Spleen (tissue), 7 donors: ENCODE measurements around the gene PTPN22.

Source experiments
- POLR2A ChIP-seq, 3 donors: fragments of 450-650 bp; IDR thresholded peaks; one replicate each; pipeline ENCODE4 v1.5.1; 2017; ENCODE audit warnings: antibody characterized with exemption in 3 of 3, mild to moderate bottlenecking in 1 of 3
- TF ChIP-seq, protein P1 (sequence below), 11 experiments: fragments of 200-600 bp in 7 of 11; fragments of 450-650 bp in 4 of 11; sonication (generic) in 4 of 11; IDR thresholded peaks in 8 of 11; conservative IDR thresholded peaks in 3 of 11; 1 replicate in 7 of 11; 2 replicates in 4 of 11; pipeline versions ENCODE4 v1.4.0 to v1.8.0; 2016 to 2021; ENCODE audit warnings: antibody characterized with exemption in 11 of 11, inconsistent platforms in 4 of 11, mild to moderate bottlenecking in 1 of 11
- donor health status: DM: no; HTN: no; CAD: no; lungs with moderate emphysema.
- donor health status: DM: no; HTN: no; CAD: no.
- donor health status: DM: no; HTN: no; CAD: no.

DNA sequence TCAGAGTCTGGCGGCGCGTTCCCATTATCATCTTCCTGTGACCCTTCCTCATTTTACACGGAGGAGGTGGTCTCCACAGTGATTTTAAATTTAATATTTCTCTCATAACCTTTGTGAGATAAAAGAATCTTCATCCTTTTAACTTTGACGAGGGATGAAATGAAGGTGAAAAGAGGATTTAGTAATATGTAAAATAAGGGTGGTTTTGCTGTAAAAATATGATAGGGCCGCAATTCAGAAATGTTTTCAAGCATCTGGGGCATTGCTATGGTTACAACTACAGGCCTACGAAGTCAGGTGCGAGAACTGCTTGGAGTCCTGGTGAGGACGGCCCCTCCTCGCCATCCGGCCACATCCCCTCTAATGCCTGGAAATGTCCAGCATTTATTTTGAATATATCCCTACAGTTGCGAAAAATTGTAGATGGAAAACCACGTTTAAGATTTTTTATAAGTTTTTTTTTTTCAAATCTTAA is 58.8 kb downstream of the PTPN22 start:
- TF ChIP-seq, protein P1, sequence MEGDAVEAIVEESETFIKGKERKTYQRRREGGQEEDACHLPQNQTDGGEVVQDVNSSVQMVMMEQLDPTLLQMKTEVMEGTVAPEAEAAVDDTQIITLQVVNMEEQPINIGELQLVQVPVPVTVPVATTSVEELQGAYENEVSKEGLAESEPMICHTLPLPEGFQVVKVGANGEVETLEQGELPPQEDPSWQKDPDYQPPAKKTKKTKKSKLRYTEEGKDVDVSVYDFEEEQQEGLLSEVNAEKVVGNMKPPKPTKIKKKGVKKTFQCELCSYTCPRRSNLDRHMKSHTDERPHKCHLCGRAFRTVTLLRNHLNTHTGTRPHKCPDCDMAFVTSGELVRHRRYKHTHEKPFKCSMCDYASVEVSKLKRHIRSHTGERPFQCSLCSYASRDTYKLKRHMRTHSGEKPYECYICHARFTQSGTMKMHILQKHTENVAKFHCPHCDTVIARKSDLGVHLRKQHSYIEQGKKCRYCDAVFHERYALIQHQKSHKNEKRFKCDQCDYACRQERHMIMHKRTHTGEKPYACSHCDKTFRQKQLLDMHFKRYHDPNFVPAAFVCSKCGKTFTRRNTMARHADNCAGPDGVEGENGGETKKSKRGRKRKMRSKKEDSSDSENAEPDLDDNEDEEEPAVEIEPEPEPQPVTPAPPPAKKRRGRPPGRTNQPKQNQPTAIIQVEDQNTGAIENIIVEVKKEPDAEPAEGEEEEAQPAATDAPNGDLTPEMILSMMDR (IDR thresholded peaks at IDR 0.05 in 8 of 11, conservative IDR thresholded peaks at IDR 0.05 in 3 of 11), result peak in 1 of 11 experiments; percentile 3
- TF ChIP-seq POLR2A (IDR thresholded peaks at IDR 0.05), result no peak
